H1 (cell line): ENCODE data around the gene ANGPTL8. TPM values are rescaled to one million over a fixed set of nuclear protein-coding genes. Genes with fewer than 3 reads are reported as not detected.

Source experiments
- TEAD4 ChIP-seq: IDR thresholded peaks from 2 replicates; pipeline ENCODE4 v1.6.1; 2012; ENCODE audit warnings: low read depth, low read length, inconsistent platforms, mixed read lengths
- polyA plus RNA-seq, 7 experiments: library from polyadenylated mRNA; depleted of rRNA in 3 of 7; stranded (reverse) in 5 of 7; unstranded in 2 of 7; fragments of >200 nt in 5 of 7; fragments of 200-250 nt in 2 of 7; gene quantifications; 1 replicate in 5 of 7; 2 replicates in 1 of 7; 4 replicates in 1 of 7; pipeline versions ENCODE4 v1.2.1 to v1.2.3, GENCODE V29; 2011 to 2013; ENCODE audit warnings: missing spikeins in 2 of 7, mixed read lengths in 2 of 7
- total RNA-seq: library from RNA; stranded (reverse); fragmentation: NEBNext Ultra II Directional; extraction: Animal tissue kit (Norgen Biotek cat#: 25700); gene quantifications from 2 replicates; pipeline ENCODE4 v1.2.1, GENCODE V29; 2021

The ANGPTL8 gene
- total and polyA plus RNA-seq, 2 of the 8 experiments (the other 6 are each of a cell fraction or from before 2014, with no cell fraction given), result not detected

- TF ChIP-seq TEAD4, result no peak
Measured at GRCh38 chr19:11214387-11214786, 25.0 kb upstream of the ANGPTL8 start (continued).
